ENCODE data around the gene LRFN5.

The LRFN5 gene

DNA sequence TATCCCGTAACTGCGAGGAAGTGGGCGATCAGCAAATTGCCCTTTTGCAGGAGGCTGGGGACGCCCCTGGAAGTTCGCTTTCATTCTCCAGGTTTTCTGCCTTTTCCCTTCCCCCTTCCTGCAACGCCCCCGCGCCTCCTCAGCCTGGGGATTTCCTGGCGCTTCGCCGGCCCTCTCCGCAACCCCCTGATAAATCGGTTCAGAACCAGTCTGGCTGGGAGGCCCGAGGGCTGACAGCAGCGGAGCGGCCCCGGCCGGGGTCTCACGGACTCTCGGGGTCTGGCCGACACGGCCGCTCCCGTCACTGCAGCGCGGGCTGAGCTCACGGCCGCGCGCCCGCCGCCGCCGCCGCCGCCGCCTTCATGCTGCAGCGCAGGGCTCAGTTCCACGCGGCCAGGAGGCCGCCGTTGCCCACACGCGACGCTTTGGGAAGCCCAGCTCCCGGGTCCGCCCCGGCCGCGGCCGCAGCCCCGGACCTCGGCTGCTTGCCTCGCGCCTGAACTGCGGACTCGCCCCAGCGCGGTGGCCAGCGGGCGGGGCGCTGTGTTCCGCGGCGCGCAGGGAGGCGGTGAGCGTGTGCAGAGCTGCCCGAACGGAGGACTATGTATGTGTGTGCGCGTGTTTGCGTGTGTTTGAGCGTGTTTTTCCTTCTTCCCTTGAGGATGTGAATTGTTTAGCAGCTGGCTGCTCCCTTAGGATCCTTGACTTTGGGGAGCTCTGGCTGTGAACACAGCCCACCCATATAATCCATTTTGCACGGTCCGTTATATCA is at the start of gene LRFN5:
LRFN5 (plus strand) TSS at position 345 of the 772 bp plus-strand sequence.
- TF ChIP-seq, protein P1, sequence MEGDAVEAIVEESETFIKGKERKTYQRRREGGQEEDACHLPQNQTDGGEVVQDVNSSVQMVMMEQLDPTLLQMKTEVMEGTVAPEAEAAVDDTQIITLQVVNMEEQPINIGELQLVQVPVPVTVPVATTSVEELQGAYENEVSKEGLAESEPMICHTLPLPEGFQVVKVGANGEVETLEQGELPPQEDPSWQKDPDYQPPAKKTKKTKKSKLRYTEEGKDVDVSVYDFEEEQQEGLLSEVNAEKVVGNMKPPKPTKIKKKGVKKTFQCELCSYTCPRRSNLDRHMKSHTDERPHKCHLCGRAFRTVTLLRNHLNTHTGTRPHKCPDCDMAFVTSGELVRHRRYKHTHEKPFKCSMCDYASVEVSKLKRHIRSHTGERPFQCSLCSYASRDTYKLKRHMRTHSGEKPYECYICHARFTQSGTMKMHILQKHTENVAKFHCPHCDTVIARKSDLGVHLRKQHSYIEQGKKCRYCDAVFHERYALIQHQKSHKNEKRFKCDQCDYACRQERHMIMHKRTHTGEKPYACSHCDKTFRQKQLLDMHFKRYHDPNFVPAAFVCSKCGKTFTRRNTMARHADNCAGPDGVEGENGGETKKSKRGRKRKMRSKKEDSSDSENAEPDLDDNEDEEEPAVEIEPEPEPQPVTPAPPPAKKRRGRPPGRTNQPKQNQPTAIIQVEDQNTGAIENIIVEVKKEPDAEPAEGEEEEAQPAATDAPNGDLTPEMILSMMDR (tag by site-specific recombination; IDR thresholded peaks at IDR 0.05), result no peak
- no peak for TF ChIP-seq SALL2 (tag by site-specific recombination; IDR thresholded peaks at IDR 0.05; ENCODE audit: borderline replicate concordance)
- TF ChIP-seq ZNF16 (tag by site-specific recombination; IDR thresholded peaks at IDR 0.05; ENCODE audit: low read depth), result no peak
- TF ChIP-seq ZNF521 (tag by site-specific recombination; IDR thresholded peaks at IDR 0.05), result no peak
- TF ChIP-seq ZNF121 (tag by site-specific recombination; IDR thresholded peaks at IDR 0.05), result no peak
- no peak for TF ChIP-seq ZNF404 (tag by site-specific recombination; IDR thresholded peaks at IDR 0.05)
- TF ChIP-seq, protein P2, sequence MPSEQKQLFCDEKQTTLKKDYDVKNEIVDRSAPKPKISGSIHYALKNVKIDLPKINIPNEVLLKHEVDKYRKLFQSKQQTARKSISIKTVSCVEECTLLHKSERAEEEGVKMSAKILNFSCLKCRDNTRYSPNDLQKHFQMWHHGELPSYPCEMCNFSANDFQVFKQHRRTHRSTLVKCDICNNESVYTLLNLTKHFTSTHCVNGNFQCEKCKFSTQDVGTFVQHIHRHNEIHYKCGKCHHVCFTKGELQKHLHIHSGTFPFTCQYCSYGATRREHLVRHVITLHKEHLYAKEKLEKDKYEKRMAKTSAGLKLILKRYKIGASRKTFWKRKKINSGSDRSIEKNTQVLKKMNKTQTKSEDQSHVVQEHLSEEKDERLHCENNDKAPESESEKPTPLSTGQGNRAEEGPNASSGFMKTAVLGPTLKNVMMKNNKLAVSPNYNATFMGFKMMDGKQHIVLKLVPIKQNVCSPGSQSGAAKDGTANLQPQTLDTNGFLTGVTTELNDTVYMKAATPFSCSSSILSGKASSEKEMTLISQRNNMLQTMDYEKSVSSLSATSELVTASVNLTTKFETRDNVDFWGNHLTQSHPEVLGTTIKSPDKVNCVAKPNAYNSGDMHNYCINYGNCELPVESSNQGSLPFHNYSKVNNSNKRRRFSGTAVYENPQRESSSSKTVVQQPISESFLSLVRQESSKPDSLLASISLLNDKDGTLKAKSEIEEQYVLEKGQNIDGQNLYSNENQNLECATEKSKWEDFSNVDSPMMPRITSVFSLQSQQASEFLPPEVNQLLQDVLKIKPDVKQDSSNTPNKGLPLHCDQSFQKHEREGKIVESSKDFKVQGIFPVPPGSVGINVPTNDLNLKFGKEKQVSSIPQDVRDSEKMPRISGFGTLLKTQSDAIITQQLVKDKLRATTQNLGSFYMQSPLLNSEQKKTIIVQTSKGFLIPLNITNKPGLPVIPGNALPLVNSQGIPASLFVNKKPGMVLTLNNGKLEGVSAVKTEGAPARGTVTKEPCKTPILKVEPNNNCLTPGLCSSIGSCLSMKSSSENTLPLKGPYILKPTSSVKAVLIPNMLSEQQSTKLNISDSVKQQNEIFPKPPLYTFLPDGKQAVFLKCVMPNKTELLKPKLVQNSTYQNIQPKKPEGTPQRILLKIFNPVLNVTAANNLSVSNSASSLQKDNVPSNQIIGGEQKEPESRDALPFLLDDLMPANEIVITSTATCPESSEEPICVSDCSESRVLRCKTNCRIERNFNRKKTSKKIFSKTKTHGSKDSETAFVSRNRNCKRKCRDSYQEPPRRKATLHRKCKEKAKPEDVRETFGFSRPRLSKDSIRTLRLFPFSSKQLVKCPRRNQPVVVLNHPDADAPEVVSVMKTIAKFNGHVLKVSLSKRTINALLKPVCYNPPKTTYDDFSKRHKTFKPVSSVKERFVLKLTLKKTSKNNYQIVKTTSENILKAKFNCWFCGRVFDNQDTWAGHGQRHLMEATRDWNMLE (tag by site-specific recombination; conservative IDR thresholded peaks at IDR 0.05; ENCODE audit: low read depth), result no peak
- TF ChIP-seq ZFHX2 (tag by site-specific recombination; conservative IDR thresholded peaks at IDR 0.05), result 0 out of 2 replicates have a peak, but pooled peaks have one; percentile 27
- no peak for TF ChIP-seq ZBTB20 (tag by site-specific recombination; IDR thresholded peaks at IDR 0.05)
- no peak for TF ChIP-seq ZNF175 (tag by site-specific recombination; IDR thresholded peaks at IDR 0.05)
- TF ChIP-seq ZNF530 (tag by site-specific recombination; IDR thresholded peaks at IDR 0.05; ENCODE audit: low read depth), result no peak
- no peak for TF ChIP-seq ZNF571 (tag by site-specific recombination; IDR thresholded peaks at IDR 0.05)
- no peak for TF ChIP-seq ZNF654 (tag by site-specific recombination; IDR thresholded peaks at IDR 0.05; ENCODE audit: low read depth)
- no peak for TF ChIP-seq ZSCAN23 (tag by site-specific recombination; IDR thresholded peaks at IDR 0.05)
- TF ChIP-seq, protein P3, sequence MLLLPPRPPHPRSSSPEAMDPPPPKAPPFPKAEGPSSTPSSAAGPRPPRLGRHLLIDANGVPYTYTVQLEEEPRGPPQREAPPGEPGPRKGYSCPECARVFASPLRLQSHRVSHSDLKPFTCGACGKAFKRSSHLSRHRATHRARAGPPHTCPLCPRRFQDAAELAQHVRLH (tag by site-specific recombination; IDR thresholded peaks at IDR 0.05), result no peak
- TF ChIP-seq ZNF324 (tag by site-specific recombination; IDR thresholded peaks at IDR 0.05), result no peak
- no peak for TF ChIP-seq KLF10 (tag by site-specific recombination; IDR thresholded peaks at IDR 0.05)
- TF ChIP-seq, protein P4, sequence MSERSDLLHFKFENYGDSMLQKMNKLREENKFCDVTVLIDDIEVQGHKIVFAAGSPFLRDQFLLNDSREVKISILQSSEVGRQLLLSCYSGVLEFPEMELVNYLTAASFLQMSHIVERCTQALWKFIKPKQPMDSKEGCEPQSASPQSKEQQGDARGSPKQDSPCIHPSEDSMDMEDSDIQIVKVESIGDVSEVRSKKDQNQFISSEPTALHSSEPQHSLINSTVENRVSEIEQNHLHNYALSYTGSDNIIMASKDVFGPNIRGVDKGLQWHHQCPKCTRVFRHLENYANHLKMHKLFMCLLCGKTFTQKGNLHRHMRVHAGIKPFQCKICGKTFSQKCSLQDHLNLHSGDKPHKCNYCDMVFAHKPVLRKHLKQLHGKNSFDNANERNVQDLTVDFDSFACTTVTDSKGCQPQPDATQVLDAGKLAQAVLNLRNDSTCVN (tag by site-specific recombination; optimal IDR thresholded peaks at IDR 0.05), result peak; percentile 37
- no peak for TF ChIP-seq ZBTB8A (tag by site-specific recombination; IDR thresholded peaks at IDR 0.05)
- TF ChIP-seq, protein P5, sequence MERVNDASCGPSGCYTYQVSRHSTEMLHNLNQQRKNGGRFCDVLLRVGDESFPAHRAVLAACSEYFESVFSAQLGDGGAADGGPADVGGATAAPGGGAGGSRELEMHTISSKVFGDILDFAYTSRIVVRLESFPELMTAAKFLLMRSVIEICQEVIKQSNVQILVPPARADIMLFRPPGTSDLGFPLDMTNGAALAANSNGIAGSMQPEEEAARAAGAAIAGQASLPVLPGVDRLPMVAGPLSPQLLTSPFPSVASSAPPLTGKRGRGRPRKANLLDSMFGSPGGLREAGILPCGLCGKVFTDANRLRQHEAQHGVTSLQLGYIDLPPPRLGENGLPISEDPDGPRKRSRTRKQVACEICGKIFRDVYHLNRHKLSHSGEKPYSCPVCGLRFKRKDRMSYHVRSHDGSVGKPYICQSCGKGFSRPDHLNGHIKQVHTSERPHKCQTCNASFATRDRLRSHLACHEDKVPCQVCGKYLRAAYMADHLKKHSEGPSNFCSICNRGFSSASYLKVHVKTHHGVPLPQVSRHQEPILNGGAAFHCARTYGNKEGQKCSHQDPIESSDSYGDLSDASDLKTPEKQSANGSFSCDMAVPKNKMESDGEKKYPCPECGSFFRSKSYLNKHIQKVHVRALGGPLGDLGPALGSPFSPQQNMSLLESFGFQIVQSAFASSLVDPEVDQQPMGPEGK (tag by site-specific recombination; IDR thresholded peaks at IDR 0.05), result no peak
- TF ChIP-seq ZNF335 (tag by site-specific recombination; conservative IDR thresholded peaks at IDR 0.05), result 0 out of 2 replicates have a peak, but pooled peaks have one; percentile 24
- TF ChIP-seq ZNF585B (tag by site-specific recombination; IDR thresholded peaks at IDR 0.05), result no peak
- POLR2A ChIA-PET, result no interaction called here
- CTCF ChIA-PET, result interaction anchor here (0.7 kb wide), 1 partner anchor 25 kb away, joined by 3 read pairs; no protein-coding TSS in a partner anchor
- no peaks in the 10 kb centered on the region for H3K36me3 ChIP-seq (ENCODE audit: control insufficient read depth in 2 of 2, insufficient read depth in 1 of 2, low read length in 2 of 2)
- H3K9me3 ChIP-seq (ENCODE audit: control insufficient read depth, insufficient read depth, low read depth, low read length), result no peaks in the 10 kb centered on the region
- 0 out of 2 replicates have a peak, but pooled peaks cover 2% of the 10 kb centered on the region for H3K4me1 ChIP-seq (ENCODE audit: control insufficient read depth, insufficient read depth, low read length)
- peak within 1 kb of the TSS; percentile 50 for H3K4me3 ChIP-seq (ENCODE audit: low read depth, low read length)
- H3K27ac ChIP-seq (ENCODE audit: extremely low read depth, low read depth, low read length), result no peak within 1 kb of the TSS

Data from HEK293 (cell line).